ENCODE data around the gene PAQR5. TPM values are rescaled to one million over a fixed set of nuclear protein-coding genes. Genes with fewer than 3 reads are reported as not detected.
A peak's percentile ranks its signal among the peaks of the same experiment; 100 is the strongest.

PAQR5 gene
- total RNA-seq, 1 experiment from 2014 or later = 9.4 TPM

DNA sequence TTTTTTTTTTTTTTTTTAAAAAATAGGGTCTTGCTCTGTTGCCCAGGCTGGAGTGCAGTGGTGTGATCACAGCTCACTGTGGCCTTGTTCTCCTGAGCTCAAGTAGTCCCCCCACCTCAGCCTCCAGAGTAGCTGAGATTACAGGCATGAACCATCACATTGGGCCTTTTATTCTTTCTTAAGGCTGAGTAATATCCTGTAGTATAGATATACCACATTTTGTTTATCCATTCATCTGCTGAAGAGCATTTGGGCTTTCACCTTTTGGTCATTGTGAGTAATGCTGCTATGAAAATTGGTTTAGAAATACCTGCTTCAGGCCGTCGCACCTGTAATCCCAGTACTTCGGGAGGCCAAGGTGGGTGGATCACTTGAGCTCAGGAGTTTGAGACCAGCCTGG, 42.6 kb downstream of the PAQR5 start:
- no peaks in the 10 kb centered on the region for H3K27me3 Mint-ChIP-seq (ENCODE audit: low read depth)
- ATAC-seq (no peak), DNase-seq (ENCODE audit: low spot score) (no peak)
- peaks cover 11% of the 10 kb centered on the region for H3K9me3 Mint-ChIP-seq
- no peak overlapping the region for H3K4me3 Mint-ChIP-seq
- ChIA-PET POLR2A (no interaction called here), CTCF (interaction anchor here (0.7 kb wide), 2 partner anchors 17 to 28 kb away, joined by 4 read pairs; no protein-coding TSS in a partner anchor)
- peaks cover 28% of the 10 kb centered on the region for H3K4me1 Mint-ChIP-seq
- no peak overlapping the region for H3K27ac Mint-ChIP-seq
- TF ChIP-seq ZNF138 (CRISPR knock-in tag; conservative IDR thresholded peaks at IDR 0.05) (no peak), ZNF121 (CRISPR knock-in tag; IDR thresholded peaks at IDR 0.05) (no peak), MXD4 (CRISPR knock-in tag; IDR thresholded peaks at IDR 0.05; ENCODE audit: borderline replicate concordance) (no peak), TEAD4 (CRISPR knock-in tag; IDR thresholded peaks at IDR 0.05) (no peak), FOXK1 (CRISPR knock-in tag; IDR thresholded peaks at IDR 0.05) (no peak), NR2C2 (CRISPR knock-in tag; IDR thresholded peaks at IDR 0.05) (no peak), ELF4 (CRISPR knock-in tag; IDR thresholded peaks at IDR 0.05; ENCODE audit: low read depth) (no peak), FOXP1 (CRISPR knock-in tag; IDR thresholded peaks at IDR 0.05; ENCODE audit: borderline replicate concordance) (no peak), GRHL2 (CRISPR knock-in tag; IDR thresholded peaks at IDR 0.05; ENCODE audit: insufficient replicate concordance, severe bottlenecking) (no peak), NFATC4 (CRISPR knock-in tag; IDR thresholded peaks at IDR 0.05) (no peak)
- TF ChIP-seq, protein P1, sequence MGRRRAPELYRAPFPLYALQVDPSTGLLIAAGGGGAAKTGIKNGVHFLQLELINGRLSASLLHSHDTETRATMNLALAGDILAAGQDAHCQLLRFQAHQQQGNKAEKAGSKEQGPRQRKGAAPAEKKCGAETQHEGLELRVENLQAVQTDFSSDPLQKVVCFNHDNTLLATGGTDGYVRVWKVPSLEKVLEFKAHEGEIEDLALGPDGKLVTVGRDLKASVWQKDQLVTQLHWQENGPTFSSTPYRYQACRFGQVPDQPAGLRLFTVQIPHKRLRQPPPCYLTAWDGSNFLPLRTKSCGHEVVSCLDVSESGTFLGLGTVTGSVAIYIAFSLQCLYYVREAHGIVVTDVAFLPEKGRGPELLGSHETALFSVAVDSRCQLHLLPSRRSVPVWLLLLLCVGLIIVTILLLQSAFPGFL (CRISPR knock-in tag; IDR thresholded peaks at IDR 0.05; ENCODE audit: borderline replicate concordance) = no peak
- TF ChIP-seq, protein P2, sequence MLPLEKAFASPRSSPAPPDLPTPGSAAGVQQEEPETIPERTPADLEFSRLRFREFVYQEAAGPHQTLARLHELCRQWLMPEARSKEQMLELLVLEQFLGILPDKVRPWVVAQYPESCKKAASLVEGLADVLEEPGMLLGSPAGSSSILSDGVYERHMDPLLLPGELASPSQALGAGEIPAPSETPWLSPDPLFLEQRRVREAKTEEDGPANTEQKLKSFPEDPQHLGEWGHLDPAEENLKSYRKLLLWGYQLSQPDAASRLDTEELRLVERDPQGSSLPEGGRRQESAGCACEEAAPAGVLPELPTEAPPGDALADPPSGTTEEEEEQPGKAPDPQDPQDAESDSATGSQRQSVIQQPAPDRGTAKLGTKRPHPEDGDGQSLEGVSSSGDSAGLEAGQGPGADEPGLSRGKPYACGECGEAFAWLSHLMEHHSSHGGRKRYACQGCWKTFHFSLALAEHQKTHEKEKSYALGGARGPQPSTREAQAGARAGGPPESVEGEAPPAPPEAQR (CRISPR knock-in tag; IDR thresholded peaks at IDR 0.05) = no peak
- H3K36me3 Mint-ChIP-seq = peaks cover 15% of the 10 kb centered on the region

DNA sequence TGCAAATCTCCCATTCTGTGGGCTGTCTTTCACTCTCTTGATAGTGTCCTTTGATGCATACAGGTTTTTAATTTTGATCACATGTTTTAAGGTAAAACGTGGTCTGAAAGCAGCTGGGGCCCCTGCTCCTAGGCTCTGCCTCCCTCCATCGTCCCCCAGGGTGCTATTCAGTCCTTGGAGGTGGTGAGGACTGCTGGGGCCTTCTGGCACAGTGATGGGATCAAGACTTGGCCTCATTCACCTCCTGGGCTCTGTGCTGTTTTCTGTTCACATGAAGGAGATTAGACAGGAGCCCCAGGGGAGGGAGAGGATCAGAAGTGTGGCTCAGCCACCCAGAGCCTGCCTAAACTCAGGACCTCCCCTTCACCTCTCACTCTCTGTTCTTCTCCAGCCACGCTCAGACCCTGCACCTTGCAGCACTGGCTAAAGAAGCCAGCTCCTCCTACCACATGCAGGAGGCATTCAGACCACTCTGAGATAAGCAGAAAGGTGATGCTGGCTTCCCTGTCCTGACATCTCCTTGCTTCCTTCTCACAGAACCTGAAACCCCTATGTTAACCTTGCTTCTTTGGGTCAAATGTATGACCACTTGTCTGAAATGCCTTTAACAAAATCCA, 43.9 kb downstream of the PAQR5 start:
- ChIA-PET POLR2A (interaction anchor here (0.6 to 0.7 kb wide), 2 partner anchors 50 to 99 kb away, joined by 3 read pairs; no protein-coding TSS in a partner anchor), CTCF (interaction anchor here (0.6 to 1.3 kb wide), 5 partner anchors 23 to 311 kb away, joined by 3 to 6 read pairs (median 3); no protein-coding TSS in a partner anchor)
- peak overlapping the region; percentile 71 for H3K27ac Mint-ChIP-seq
- DNase-seq (ENCODE audit: low spot score) (no peak), ATAC-seq (peak; percentile 91)
- H3K4me3 Mint-ChIP-seq = no peak overlapping the region; the same call in 1 of the 2 replicates
- TF ChIP-seq ATF1 (CRISPR knock-in tag; IDR thresholded peaks at IDR 0.05) (no peak), NFE2L1 (CRISPR knock-in tag; IDR thresholded peaks at IDR 0.05) (no peak), TCF7 (CRISPR knock-in tag; IDR thresholded peaks at IDR 0.05; ENCODE audit: low read depth) (no peak), EMX1 (CRISPR knock-in tag; IDR thresholded peaks at IDR 0.05) (no peak), ZNF138 (CRISPR knock-in tag; conservative IDR thresholded peaks at IDR 0.05) (no peak)
- TF ChIP-seq, protein P3, sequence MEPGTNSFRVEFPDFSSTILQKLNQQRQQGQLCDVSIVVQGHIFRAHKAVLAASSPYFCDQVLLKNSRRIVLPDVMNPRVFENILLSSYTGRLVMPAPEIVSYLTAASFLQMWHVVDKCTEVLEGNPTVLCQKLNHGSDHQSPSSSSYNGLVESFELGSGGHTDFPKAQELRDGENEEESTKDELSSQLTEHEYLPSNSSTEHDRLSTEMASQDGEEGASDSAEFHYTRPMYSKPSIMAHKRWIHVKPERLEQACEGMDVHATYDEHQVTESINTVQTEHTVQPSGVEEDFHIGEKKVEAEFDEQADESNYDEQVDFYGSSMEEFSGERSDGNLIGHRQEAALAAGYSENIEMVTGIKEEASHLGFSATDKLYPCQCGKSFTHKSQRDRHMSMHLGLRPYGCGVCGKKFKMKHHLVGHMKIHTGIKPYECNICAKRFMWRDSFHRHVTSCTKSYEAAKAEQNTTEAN (CRISPR knock-in tag; IDR thresholded peaks at IDR 0.05) = no peak
- TF ChIP-seq, protein P4, sequence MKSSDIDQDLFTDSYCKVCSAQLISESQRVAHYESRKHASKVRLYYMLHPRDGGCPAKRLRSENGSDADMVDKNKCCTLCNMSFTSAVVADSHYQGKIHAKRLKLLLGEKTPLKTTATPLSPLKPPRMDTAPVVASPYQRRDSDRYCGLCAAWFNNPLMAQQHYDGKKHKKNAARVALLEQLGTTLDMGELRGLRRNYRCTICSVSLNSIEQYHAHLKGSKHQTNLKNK (CRISPR knock-in tag; IDR thresholded peaks at IDR 0.05) = no peak
- no peaks in the 10 kb centered on the region for H3K9me3 Mint-ChIP-seq
- H3K27me3 Mint-ChIP-seq (ENCODE audit: low read depth) = no peaks in the 10 kb centered on the region
- H3K4me1 Mint-ChIP-seq = peaks cover 28% of the 10 kb centered on the region
- H3K36me3 Mint-ChIP-seq = peaks cover 7% of the 10 kb centered on the region; the same call in 1 of the 2 replicates

DNA sequence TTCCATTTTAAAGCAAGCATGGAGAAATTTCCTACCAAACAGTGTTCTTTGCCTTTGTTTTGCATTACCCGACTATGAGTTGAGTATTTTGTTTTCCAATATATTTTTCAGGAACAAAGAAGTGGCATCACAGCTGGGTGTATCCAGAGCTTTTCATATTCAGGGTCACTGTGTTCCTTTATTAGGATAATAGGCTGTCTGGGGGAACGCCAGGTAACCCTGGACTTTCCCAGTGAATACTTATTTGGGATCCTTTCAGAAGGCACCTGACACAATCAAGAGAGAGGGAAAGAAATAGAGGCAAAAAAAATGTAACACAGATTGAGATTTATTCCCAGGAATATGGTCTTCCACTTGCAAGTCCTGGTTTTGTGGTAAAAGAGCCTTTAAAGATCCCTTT, 44.4 kb downstream of the PAQR5 start:
- H3K27ac Mint-ChIP-seq = peak overlapping the region; percentile 71
- no peak for TF ChIP-seq GABPB1 (CRISPR knock-in tag; IDR thresholded peaks at IDR 0.05)
- no peak for TF ChIP-seq SOX15 (CRISPR knock-in tag; IDR thresholded peaks at IDR 0.05)
- TF ChIP-seq ZNF219 (CRISPR knock-in tag; IDR thresholded peaks at IDR 0.05; ENCODE audit: borderline replicate concordance) = no peak
- TF ChIP-seq JAZF1 (CRISPR knock-in tag; IDR thresholded peaks at IDR 0.05) = no peak
- no peak for TF ChIP-seq TP53 (CRISPR knock-in tag; IDR thresholded peaks at IDR 0.05)
- no peak for TF ChIP-seq SMAD4 (CRISPR knock-in tag; IDR thresholded peaks at IDR 0.05)
- ChIA-PET POLR2A (interaction anchor here (0.6 kb wide), 1 partner anchor 100 kb away, joined by 3 read pairs; no protein-coding TSS in a partner anchor), CTCF (interaction anchor here (0.9 to 1.3 kb wide), 4 partner anchors 24 to 311 kb away, joined by 3 to 6 read pairs (median 3); no protein-coding TSS in a partner anchor)
- DNase-seq (ENCODE audit: low spot score) (no peak), ATAC-seq (peak; percentile 62)
- H3K4me1 Mint-ChIP-seq = peaks cover 28% of the 10 kb centered on the region
- no peaks in the 10 kb centered on the region for H3K27me3 Mint-ChIP-seq (ENCODE audit: low read depth)
- peaks cover 6% of the 10 kb centered on the region; the same call in 1 of the 2 replicates for H3K36me3 Mint-ChIP-seq
- no peak overlapping the region for H3K4me3 Mint-ChIP-seq
- no peaks in the 10 kb centered on the region for H3K9me3 Mint-ChIP-seq

All from WTC11 (cell line).